Posterior cingulate gyrus (tissue), 11 donors: Measurements from ENCODE around the gene C11orf65.
"Not testable (repeated sequence)": the region's sequence is repeated elsewhere in the genome, so short reads cannot be mapped to it uniquely, and the experiment has no call there.

Experiments used
- DNase-seq, 10 donors: peaks; one replicate each; pipeline versions ENCODE4 v3.0.0 to v3.0.0-alpha.2; 2020 to 2021; ENCODE audit warnings: mixed read lengths in 3 of 10
- intact Hi-C: fragments of 100-400 bp; cut with DNase I; formaldehyde crosslinking; loops from one replicate; pipeline ENCODE4 v1.15.1; 2023

Gene C11orf65

GRCh38 chr11:108474664-108475463 lies 7.5 kb upstream of the C11orf65 start:
- intact Hi-C loops = no loop called here
- peak in 1 of 10 donors; percentile 11 for DNase-seq

- intact Hi-C loops = no loop called here
Observed at GRCh38 chr11:108472681-108473080, 5.4 kb upstream of the C11orf65 start.

GRCh38 chr11:108468478-108468864 lies 1.1 kb upstream of the C11orf65 start:
- no peak for DNase-seq
- intact Hi-C loops = loop anchor here (1.0 to 10.0 kb wide), 3 partner anchors 186 to 354 kb away; no protein-coding TSS in a partner anchor

More at GRCh38 chr11:108472681-108473080, 5.4 kb upstream of the C11orf65 start:
- DNase-seq = no peak

- no peak for DNase-seq
- intact Hi-C loops = loop anchor here (10.0 kb wide), 2 partner anchors 188 to 352 kb away; no protein-coding TSS in a partner anchor
Observed at GRCh38 chr11:108466405-108466804, 924 bp downstream of the C11orf65 start.

GRCh38 chr11:108453207-108453835 lies 14.0 kb downstream of the C11orf65 start:
- no peak for DNase-seq
- intact Hi-C loops = no loop called here

GRCh38 chr11:108441445-108441844 lies 25.9 kb downstream of the C11orf65 start:
- DNase-seq, intact Hi-C loops: not testable (repeated sequence)

GRCh38 chr11:108436594-108436993 lies 30.7 kb downstream of the C11orf65 start:
- intact Hi-C loops = no loop called here
- no peak for DNase-seq

- intact Hi-C loops = no loop called here
- DNase-seq = no peak
Observed at GRCh38 chr11:108435066-108435465, 32.3 kb downstream of the C11orf65 start.

GRCh38 chr11:108432783-108433182 lies 34.5 kb downstream of the C11orf65 start:
- intact Hi-C loops = no loop called here
- DNase-seq = no peak

- no peak for DNase-seq
- intact Hi-C loops = no loop called here
Observed at GRCh38 chr11:108431997-108432396, 35.3 kb downstream of the C11orf65 start.

- intact Hi-C loops = no loop called here
- DNase-seq = no peak
Observed at GRCh38 chr11:108431370-108431769, 36.0 kb downstream of the C11orf65 start.

GRCh38 chr11:108417551-108417950 lies 49.8 kb downstream of the C11orf65 start:
- intact Hi-C loops = not testable (repeated sequence)

GRCh38 chr11:108414958-108415357 lies 52.4 kb downstream of the C11orf65 start:
- no peak for DNase-seq
- intact Hi-C loops = no loop called here

More at GRCh38 chr11:108417551-108417950, 49.8 kb downstream of the C11orf65 start:
- DNase-seq = not testable (repeated sequence)

GRCh38 chr11:108405706-108406105 lies 61.6 kb downstream of the C11orf65 start:
- intact Hi-C loops = no loop called here
- DNase-seq = no peak

- no peak for DNase-seq
- intact Hi-C loops = no loop called here
Observed at GRCh38 chr11:108403052-108403451, 64.3 kb downstream of the C11orf65 start.

- intact Hi-C loops = no loop called here
- DNase-seq = no peak
Observed at GRCh38 chr11:108402241-108402640, 65.1 kb downstream of the C11orf65 start.

GRCh38 chr11:108398439-108398838 lies 68.9 kb downstream of the C11orf65 start:
- DNase-seq = no peak
- intact Hi-C loops = no loop called here

GRCh38 chr11:108396672-108397071 lies 70.7 kb downstream of the C11orf65 start:
- intact Hi-C loops, DNase-seq: not testable (repeated sequence)

- intact Hi-C loops = no loop called here
Observed at GRCh38 chr11:108394744-108395284, 72.5 kb downstream of the C11orf65 start.

GRCh38 chr11:108393046-108393445 lies 74.3 kb downstream of the C11orf65 start:
- no peak for DNase-seq
- intact Hi-C loops = no loop called here

More at GRCh38 chr11:108394744-108395284, 72.5 kb downstream of the C11orf65 start:
- no peak for DNase-seq

- no peak for DNase-seq
- intact Hi-C loops = no loop called here
Observed at GRCh38 chr11:108392353-108392752, 75.0 kb downstream of the C11orf65 start.
